A549 (cell line): ENCODE measurements around the gene TMEM131. TPM values are rescaled to one million over a fixed set of nuclear protein-coding genes. Genes with fewer than 3 reads are reported as not detected.

Experiments used
- ATAC-seq, 2 experiments: fragments of 200-7000 bp in 1 of 2; fragments of >200 bp in 1 of 2; cut with Nextera tagmentation in 1 of 2; cut with Tn5 transposase in 1 of 2; 3 replicates each; pipeline versions ENCODE4 v1.8.0 to v1.9.1; 2018 to 2020; ENCODE audit warnings: mild to moderate bottlenecking in 1 of 2, moderate library complexity in 1 of 2
- CTCF ChIA-PET: fragments of 300-600 bp; sonication (Branson Sonifier 250); formaldehyde crosslinking; extraction: SDS; loops from one replicate; lab custom pipeline; 2021; ENCODE audit warnings: antibody characterized with exemption, inconsistent platforms; lab: Yijun Ruan, JAX
- POLR2A ChIA-PET: fragments of 350-600 bp; formaldehyde crosslinking; extraction: SDS; loops from one replicate; lab custom pipeline; 2021; ENCODE audit warnings: antibody characterized with exemption, inconsistent platforms; lab: Yijun Ruan, JAX
- DNase-seq, 2 experiments: peaks; one replicate each; pipeline versions ENCODE4 v3.0.0 to v3.0.0-alpha.2; 2011 to 2016; ENCODE audit warnings: low read depth in 1 of 2, low spot score in 1 of 2
- FAIRE-seq: peaks from 2 replicates; lab custom pipeline; 2011; peaks lifted over from hg19 to GRCh38; lab: Jason Lieb, UNC
- H3K27ac ChIP-seq, 2 experiments: fragments of >200 bp; sonication (Bioruptor Twin); formaldehyde crosslinking; 3 replicates each; pipeline ENCODE4 v1.5.1; 2016 to 2017
- H3K4me1 ChIP-seq: fragments of >200 bp; sonication (Bioruptor Twin); formaldehyde crosslinking; 3 replicates; pipeline ENCODE4 v1.6.1; 2016
- H3K4me2 ChIP-seq: fragments of >200 bp; sonication (Bioruptor Twin); formaldehyde crosslinking; 3 replicates; pipeline ENCODE4 v1.6.1; 2016
- H3K4me3 ChIP-seq: fragments of >200 bp; sonication (Bioruptor Twin); formaldehyde crosslinking; 3 replicates; pipeline ENCODE4 v1.5.1; 2016
- H3K9me3 ChIP-seq: fragments of >200 bp; sonication (Bioruptor Twin); formaldehyde crosslinking; 3 replicates; pipeline ENCODE4 v1.6.1; 2016
- EHMT2 ChIP-seq: fragments of 200-600 bp; sonication (generic); IDR thresholded peaks from 2 replicates; pipeline ENCODE4 v1.6.1; 2016; ENCODE audit warnings: antibody characterized with exemption, low read depth, mild to moderate bottlenecking, moderate library complexity
- ESRRA ChIP-seq: fragments of 150-350 bp; IDR thresholded peaks from 2 replicates; pipeline ENCODE4 v1.6.1; 2014; ENCODE audit warnings: mild to moderate bottlenecking, low read length, borderline replicate concordance
- GATA3 ChIP-seq: IDR thresholded peaks from 2 replicates; pipeline ENCODE4 v1.6.1; 2012; ENCODE audit warnings: borderline replicate concordance
- KDM1A ChIP-seq: fragments of 200-600 bp; sonication (generic); IDR thresholded peaks from 2 replicates; pipeline ENCODE4 v1.6.1; 2016; ENCODE audit warnings: low read depth, mild to moderate bottlenecking
- KDM5A ChIP-seq: fragments of 200-600 bp; sonication (generic); IDR thresholded peaks from 2 replicates; pipeline ENCODE4 v1.6.1; 2016; ENCODE audit warnings: antibody characterized with exemption, mild to moderate bottlenecking
- MAFK ChIP-seq: fragments of 450-650 bp; IDR thresholded peaks from 2 replicates; pipeline ENCODE4 v1.6.1; 2014; ENCODE audit not compliant: partially characterized antibody
- MYC ChIP-seq: IDR thresholded peaks from 2 replicates; pipeline ENCODE4 v1.6.1; 2012; ENCODE audit warnings: mild to moderate bottlenecking, inconsistent platforms, low read length, improper control_type of control experiment, borderline replicate concordance
- NFE2L2 ChIP-seq: fragments of 150-350 bp; conservative IDR thresholded peaks from 2 replicates; pipeline ENCODE4 v1.6.1; 2014; ENCODE audit warnings: low read length
- NR3C1 ChIP-seq: fragments of >200 bp; sonication (Bioruptor Twin); formaldehyde crosslinking; IDR thresholded peaks from 3 replicates; pipeline ENCODE4 v1.6.1; 2017
- PHF8 ChIP-seq: fragments of 200-600 bp; sonication (generic); IDR thresholded peaks from 2 replicates; pipeline ENCODE4 v1.6.1; 2016; ENCODE audit warnings: low read depth, mild to moderate bottlenecking, antibody characterized with exemption, moderate library complexity, borderline replicate concordance
- RAD21 ChIP-seq, 2 experiments: fragments of >200 bp in 1 of 2; sonication (Bioruptor Twin) in 1 of 2; formaldehyde crosslinking in 1 of 2; IDR thresholded peaks in 1 of 2; conservative IDR thresholded peaks in 1 of 2; 2 replicates in 1 of 2; 3 replicates in 1 of 2; pipeline ENCODE4 v1.6.1; 2012 to 2018; ENCODE audit warnings: inconsistent platforms in 1 of 2
- RCOR1 ChIP-seq: fragments of 150-350 bp; IDR thresholded peaks from 2 replicates; pipeline ENCODE4 v1.6.1; 2014; ENCODE audit warnings: antibody characterized with exemption, low read length, low read depth
- TP53 ChIP-seq: fragments of 250-450 bp; sonication (Bioruptor Pico); IDR thresholded peaks from 2 replicates; pipeline ENCODE4 v1.5.0; 2021; ENCODE audit warnings: mild to moderate bottlenecking, moderate library complexity
- ZFP36 ChIP-seq: fragments of 450-650 bp; IDR thresholded peaks from 2 replicates; pipeline ENCODE4 v1.6.1; 2014; ENCODE audit warnings: borderline replicate concordance; ENCODE audit not compliant: partially characterized antibody
- ZSCAN20 ChIP-seq: fragments of 250-450 bp; sonication (Bioruptor Pico); IDR thresholded peaks from 2 replicates; pipeline ENCODE4 v1.8.0; 2022; ENCODE audit warnings: mild to moderate bottlenecking, moderate library complexity
- WGBS: methylation state at CpG from one replicate; pipeline ENCODE4 v1.1.6; 2017; ENCODE audit errors: missing lambda C conversion rate; 5-methylcytosine and 5-hydroxymethylcytosine counted together
- polyA plus RNA-seq, 4 experiments: library from polyadenylated mRNA; depleted of rRNA in 3 of 4; stranded (reverse); fragments of >200 nt; fragmentation: RNase III in 1 of 4; extraction: RNeasy Plus Mini Kit Qiagen cat#74134 plus additional on column Dnase treatment in 1 of 4; gene quantifications; 2 replicates in 3 of 4; 3 replicates in 1 of 4; pipeline ENCODE4 v1.2.3, GENCODE V29; 2011 to 2017
- TF ChIP-seq, protein P1 (sequence below): fragments of >200 bp; sonication (Bioruptor Twin); formaldehyde crosslinking; IDR thresholded peaks from 3 replicates; pipeline ENCODE4 v1.5.1; 2016
- TF ChIP-seq, protein P2 (sequence below): fragments of 150-350 bp; IDR thresholded peaks from 2 replicates; pipeline ENCODE4 v1.6.1; 2014; ENCODE audit warnings: low read depth, mild to moderate bottlenecking, low read length
- TF ChIP-seq, protein P3 (sequence below): IDR thresholded peaks from 2 replicates; pipeline ENCODE4 v1.6.1; 2012
- TF ChIP-seq, protein P4 (sequence below): IDR thresholded peaks from 2 replicates; pipeline ENCODE4 v1.6.1; 2012

The TMEM131 gene
- polyA plus RNA-seq, 2 of the 4 experiments (the other 2 are of a cell fraction): 14.5 to 21.8 TPM

DNA sequence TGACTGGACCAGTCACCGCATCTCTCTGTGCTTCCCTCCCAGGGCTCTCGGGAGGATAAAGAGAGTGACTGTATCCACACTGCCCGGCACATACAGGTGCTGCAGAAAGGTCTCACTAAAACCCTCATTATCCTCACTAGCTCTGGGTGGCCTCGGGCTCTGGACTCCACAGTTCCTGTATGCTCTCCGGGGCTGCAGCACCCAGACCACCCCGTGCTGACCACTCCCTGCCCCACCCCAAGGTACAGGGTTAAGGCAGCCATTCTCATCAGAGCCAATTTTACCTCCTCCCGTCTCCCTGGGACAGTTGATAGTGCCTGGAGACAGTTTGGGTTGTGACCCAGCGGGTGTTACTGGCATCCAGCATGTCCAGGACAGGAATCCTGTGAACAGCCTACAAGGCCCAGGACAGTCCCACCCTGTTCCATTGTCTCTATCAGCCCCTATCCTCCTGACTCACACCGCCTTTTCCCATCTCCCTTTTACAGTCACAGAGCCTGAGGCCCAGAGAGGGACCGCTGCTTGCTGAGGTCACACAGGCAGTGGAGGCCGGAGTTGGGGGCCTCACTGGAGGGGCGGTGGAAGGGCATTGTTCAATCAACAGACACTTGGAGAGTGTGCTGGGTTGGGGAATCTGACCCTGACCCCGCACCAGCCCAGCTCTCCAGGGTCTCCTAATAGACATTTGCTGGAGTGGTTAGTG lies 280.6 kb downstream of the TMEM131 start:
- POLR2A ChIA-PET: no interaction called here
- Histone ChIP-seq H3K4me3 (no peak overlapping the region), H3K27ac (no peak overlapping the region)
- TF ChIP-seq RCOR1: no peak
- TF ChIP-seq, protein P1, sequence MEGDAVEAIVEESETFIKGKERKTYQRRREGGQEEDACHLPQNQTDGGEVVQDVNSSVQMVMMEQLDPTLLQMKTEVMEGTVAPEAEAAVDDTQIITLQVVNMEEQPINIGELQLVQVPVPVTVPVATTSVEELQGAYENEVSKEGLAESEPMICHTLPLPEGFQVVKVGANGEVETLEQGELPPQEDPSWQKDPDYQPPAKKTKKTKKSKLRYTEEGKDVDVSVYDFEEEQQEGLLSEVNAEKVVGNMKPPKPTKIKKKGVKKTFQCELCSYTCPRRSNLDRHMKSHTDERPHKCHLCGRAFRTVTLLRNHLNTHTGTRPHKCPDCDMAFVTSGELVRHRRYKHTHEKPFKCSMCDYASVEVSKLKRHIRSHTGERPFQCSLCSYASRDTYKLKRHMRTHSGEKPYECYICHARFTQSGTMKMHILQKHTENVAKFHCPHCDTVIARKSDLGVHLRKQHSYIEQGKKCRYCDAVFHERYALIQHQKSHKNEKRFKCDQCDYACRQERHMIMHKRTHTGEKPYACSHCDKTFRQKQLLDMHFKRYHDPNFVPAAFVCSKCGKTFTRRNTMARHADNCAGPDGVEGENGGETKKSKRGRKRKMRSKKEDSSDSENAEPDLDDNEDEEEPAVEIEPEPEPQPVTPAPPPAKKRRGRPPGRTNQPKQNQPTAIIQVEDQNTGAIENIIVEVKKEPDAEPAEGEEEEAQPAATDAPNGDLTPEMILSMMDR: no peak
- TF ChIP-seq, all 56 proteins: peak for 0
- no peak overlapping the region for H3K4me2 ChIP-seq
- 70% methylated on average over 13 of the region's 13 CpGs for WGBS
- no peak for FAIRE-seq
- ATAC-seq: no peak
- CTCF ChIA-PET: interaction anchor here (0.7 to 10.0 kb wide), 3 partner anchors 17 to 670 kb away, joined by 4 to 106 read pairs (median 4); no protein-coding TSS in a partner anchor
- H3K4me1 ChIP-seq: no peaks in the 10 kb centered on the region
- DNase-seq: no peak
- H3K9me3 ChIP-seq: no peaks in the 10 kb centered on the region

DNA sequence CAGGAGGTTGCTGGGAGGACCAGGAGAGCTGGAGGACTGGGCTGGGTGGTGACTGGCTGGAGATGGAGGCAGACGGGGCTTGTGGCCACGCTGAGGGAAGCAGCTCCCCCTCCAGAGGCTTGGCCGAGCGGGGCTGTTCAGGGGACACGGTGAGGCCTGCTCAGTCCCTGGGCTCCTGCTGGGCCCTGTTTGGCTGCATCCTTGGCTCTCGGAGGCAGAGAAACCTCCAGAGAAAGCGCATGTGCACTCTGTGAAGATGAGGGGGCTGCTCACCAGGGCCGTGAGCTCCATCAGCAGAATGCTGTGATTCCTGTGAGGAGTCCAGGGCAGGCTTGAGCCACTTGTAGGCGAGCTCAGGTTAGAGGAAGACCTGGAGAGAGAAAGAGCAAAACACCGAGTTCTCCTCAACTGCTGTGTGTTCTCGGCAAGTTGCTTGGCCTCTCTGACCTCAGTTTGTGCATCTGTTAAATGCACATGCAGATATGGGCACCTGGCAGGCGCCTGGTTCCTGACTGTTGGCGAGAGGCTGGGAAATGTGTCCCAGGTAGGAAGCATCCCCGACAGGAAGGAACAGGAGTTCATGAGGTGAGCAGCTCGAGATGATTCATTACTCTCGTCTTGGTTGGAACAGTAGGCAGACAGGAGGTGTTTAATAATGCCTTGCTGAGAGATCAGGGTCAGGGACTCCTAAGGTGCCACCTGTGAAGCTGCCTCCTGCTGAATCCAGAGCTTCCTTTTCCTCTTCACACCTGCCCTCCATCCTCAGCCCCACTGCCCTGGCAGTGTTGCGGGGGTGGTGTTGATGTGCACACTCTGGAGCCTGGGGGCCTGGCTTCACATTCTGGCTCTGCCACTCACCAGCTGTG lies 281.4 kb downstream of the TMEM131 start:
- no peak for FAIRE-seq

DNA sequence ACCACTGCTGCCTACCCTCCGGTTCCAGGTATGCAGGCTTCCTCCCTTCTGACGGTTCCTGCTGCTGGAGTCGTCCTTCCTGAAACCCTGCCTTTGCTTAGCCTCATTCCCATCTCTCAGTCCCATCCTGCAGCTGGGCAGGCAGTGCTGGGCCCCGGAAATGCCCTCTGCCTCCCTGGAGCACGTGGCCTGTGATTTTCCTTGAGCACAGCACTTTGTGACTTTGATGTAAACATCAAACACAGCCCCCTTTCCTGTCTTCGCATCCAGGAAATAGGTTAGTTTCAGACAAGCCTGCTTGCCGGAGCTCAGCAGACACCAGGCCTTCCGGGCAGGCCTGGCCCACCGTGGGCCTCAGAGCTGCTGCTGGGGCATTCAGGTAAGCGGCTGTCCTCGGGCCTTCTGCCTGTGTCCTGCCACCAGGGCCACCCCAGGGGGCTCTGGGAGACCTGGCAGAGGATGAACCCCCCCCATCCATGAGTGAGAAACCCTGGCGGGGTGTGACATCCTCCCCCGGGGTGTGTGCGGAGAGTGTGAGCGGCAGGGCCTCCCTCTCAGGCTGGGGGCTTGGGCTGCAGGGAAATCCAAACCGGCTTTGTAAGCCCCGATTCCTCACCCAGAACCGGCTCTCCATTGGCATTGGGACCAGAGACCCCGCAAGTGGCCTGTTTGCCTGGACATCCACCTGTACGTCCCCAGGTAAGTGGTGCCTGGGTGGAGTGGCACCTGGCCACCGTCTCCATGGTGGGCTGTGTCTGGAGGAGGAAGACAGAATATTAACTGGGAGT lies 282.3 kb downstream of the TMEM131 start, which contains the start of gene ZAP70:
Gene ZAP70 (plus strand): TSS at position 281 of the 788 bp plus-strand sequence. CDS start 10,461 bp downstream, outside the sequence.
- DNase-seq: no peak
- no peaks in the 10 kb centered on the region for H3K4me1 ChIP-seq
- CTCF ChIA-PET: interaction anchor here (1.0 to 10.0 kb wide), 2 partner anchors 15 to 122 kb away, joined by 3 to 106 read pairs; no protein-coding TSS in a partner anchor
- no peaks in the 10 kb centered on the region for H3K9me3 ChIP-seq
- H3K4me2 ChIP-seq: no peak within 1 kb of the TSS
- WGBS: 83% methylated on average over 13 of the region's 21 CpGs
- H3K4me3 ChIP-seq: no peak within 1 kb of the TSS
- H3K27ac ChIP-seq: no peak within 1 kb of the TSS
- no peak for ATAC-seq
- no peak for FAIRE-seq
- POLR2A ChIA-PET: no interaction called here
- no peak for TF ChIP-seq EHMT2
- no peak for TF ChIP-seq NFE2L2
- no peak for TF ChIP-seq ESRRA
- no peak for TF ChIP-seq KDM5A
- no peak for TF ChIP-seq KDM1A
- no peak for TF ChIP-seq MAFK
- TF ChIP-seq ZFP36: no peak
- no peak for TF ChIP-seq PHF8
- no peak for TF ChIP-seq TP53 (CRISPR knock-in tag)
- TF ChIP-seq NR3C1: no peak
- TF ChIP-seq, protein P2, sequence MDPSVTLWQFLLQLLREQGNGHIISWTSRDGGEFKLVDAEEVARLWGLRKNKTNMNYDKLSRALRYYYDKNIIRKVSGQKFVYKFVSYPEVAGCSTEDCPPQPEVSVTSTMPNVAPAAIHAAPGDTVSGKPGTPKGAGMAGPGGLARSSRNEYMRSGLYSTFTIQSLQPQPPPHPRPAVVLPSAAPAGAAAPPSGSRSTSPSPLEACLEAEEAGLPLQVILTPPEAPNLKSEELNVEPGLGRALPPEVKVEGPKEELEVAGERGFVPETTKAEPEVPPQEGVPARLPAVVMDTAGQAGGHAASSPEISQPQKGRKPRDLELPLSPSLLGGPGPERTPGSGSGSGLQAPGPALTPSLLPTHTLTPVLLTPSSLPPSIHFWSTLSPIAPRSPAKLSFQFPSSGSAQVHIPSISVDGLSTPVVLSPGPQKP: no peak
- no peak for TF ChIP-seq MYC
- no peak for TF ChIP-seq ZSCAN20 (CRISPR knock-in tag)
- TF ChIP-seq GATA3: no peak
- TF ChIP-seq, protein P3, sequence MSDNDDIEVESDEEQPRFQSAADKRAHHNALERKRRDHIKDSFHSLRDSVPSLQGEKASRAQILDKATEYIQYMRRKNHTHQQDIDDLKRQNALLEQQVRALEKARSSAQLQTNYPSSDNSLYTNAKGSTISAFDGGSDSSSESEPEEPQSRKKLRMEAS: no peak
- no peak for TF ChIP-seq RAD21 (conservative IDR thresholded peaks at IDR 0.05 in 1 of 2, IDR thresholded peaks at IDR 0.05 in 1 of 2)

More for the DNA sequence above, 281.4 kb downstream of the TMEM131 start:
- Histone ChIP-seq H3K4me1 (no peaks in the 10 kb centered on the region), H3K4me2 (no peak overlapping the region), H3K27ac (no peak overlapping the region), H3K4me3 (no peak overlapping the region), H3K9me3 (no peaks in the 10 kb centered on the region)
- 73% methylated on average over 15 of the region's 17 CpGs for WGBS
- ChIA-PET CTCF (interaction anchor here (0.7 to 10.0 kb wide), 4 partner anchors 16 to 671 kb away, joined by 3 to 106 read pairs (median 4); no protein-coding TSS in a partner anchor), POLR2A (no interaction called here)
- ATAC-seq (no peak), DNase-seq (no peak)
- TF ChIP-seq ZFP36: peak; percentile 17
- TF ChIP-seq, protein P4, sequence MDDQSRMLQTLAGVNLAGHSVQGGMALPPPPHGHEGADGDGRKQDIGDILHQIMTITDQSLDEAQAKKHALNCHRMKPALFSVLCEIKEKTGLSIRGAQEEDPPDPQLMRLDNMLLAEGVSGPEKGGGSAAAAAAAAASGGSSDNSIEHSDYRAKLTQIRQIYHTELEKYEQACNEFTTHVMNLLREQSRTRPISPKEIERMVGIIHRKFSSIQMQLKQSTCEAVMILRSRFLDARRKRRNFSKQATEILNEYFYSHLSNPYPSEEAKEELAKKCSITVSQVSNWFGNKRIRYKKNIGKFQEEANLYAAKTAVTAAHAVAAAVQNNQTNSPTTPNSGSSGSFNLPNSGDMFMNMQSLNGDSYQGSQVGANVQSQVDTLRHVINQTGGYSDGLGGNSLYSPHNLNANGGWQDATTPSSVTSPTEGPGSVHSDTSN: no peak
